Right lobe of liver (tissue), 6 donors: Measurements from ENCODE around the gene ANGPTL2. TPM values are rescaled to one million over a fixed set of nuclear protein-coding genes. Genes with fewer than 3 reads are reported as not detected.

ENCODE experiments used
- ATAC-seq, 4 donors: fragments of 200-7000 bp; cut with Tn5 transposase; one replicate each; pipeline ENCODE4 v1.9.1; 2020; ENCODE audit warnings: mild to moderate bottlenecking in 4 of 4, moderate library complexity in 4 of 4
- DNase-seq, 3 donors: peaks; one replicate each; pipeline ENCODE4 v3.0.0-alpha.2; 2020
- H3K27ac ChIP-seq, 3 donors: fragments of 200-600 bp; one replicate each; pipeline ENCODE4 v1.8.0; 2022
- H3K27me3 ChIP-seq, 2 donors: fragments of 200-600 bp; one replicate each; pipeline ENCODE4 v1.8.0; 2022
- H3K36me3 ChIP-seq, 4 donors: fragments of 200-600 bp; sonication (generic) in 1 of 4; one replicate each; pipeline versions ENCODE4 v1.5.1 to v1.8.0; 2017 to 2022; ENCODE audit warnings: control low read depth in 1 of 4
- H3K4me1 ChIP-seq, 4 donors: fragments of 200-600 bp; sonication (generic) in 1 of 4; one replicate each; pipeline versions ENCODE4 v1.5.1 to v1.8.0; 2017 to 2022; ENCODE audit warnings: control low read depth in 1 of 4
- H3K4me3 ChIP-seq, 3 donors: fragments of 200-600 bp; one replicate each; pipeline ENCODE4 v1.8.0; 2022
- H3K9me3 ChIP-seq, 4 donors: fragments of 200-600 bp; sonication (generic) in 1 of 4; one replicate each; pipeline versions ENCODE4 v1.5.1 to v1.8.0; 2017 to 2022; ENCODE audit warnings: control low read depth in 1 of 4
- POLR2A ChIP-seq: fragments of 450-650 bp; IDR thresholded peaks from one replicate; pipeline ENCODE4 v1.6.1; 2017; ENCODE audit warnings: antibody characterized with exemption, mild to moderate bottlenecking
- WGBS: methylation state at CpG from one replicate; pipeline ENCODE4 v1.1.6; 2018; ENCODE audit warnings: low coverage, low lambda C conversion rate; ENCODE audit not compliant: insufficient coverage; ENCODE audit errors: missing lambda C conversion rate; 5-methylcytosine and 5-hydroxymethylcytosine counted together
- intact Hi-C, 2 donors: fragments of 100-400 bp; cut with DNase I; formaldehyde crosslinking; loops; one replicate each; pipeline versions ENCODE4 v1.11.2 to v1.14.1; 2022
- total RNA-seq, 6 experiments: library from RNA; depleted of rRNA in 2 of 6; stranded (reverse); fragments of >200 nt in 2 of 6; fragmentation: NEBNext Ultra II Directional in 3 of 6; extraction: Animal tissue kit (Norgen Biotek cat#: 25700) in 3 of 6; gene quantifications; one replicate each; pipeline versions ENCODE4 v1.1.0 to v1.2.4, GENCODE V29; 2016 to 2023
- TF ChIP-seq, protein P1 (sequence below), 4 donors: fragments of 200-600 bp in 3 of 4; fragments of 450-650 bp in 1 of 4; IDR thresholded peaks; one replicate each; pipeline versions ENCODE4 v1.5.1 to v1.8.0; 2016 to 2022; ENCODE audit warnings: antibody characterized with exemption in 4 of 4, mild to moderate bottlenecking in 2 of 4
- donor health status: DM: no; HTN: yes; CAD: no.
- donor health status: DM: no; HTN: no; CAD: no.
- donor health status: DM: no; HTN: no; CAD: no.
- donor health status: DM: no; HTN: yes; CAD: no.
- donor health status: DM: no; HTN: yes; CAD: no.

Gene ANGPTL2
- total RNA-seq, 6 experiments from 2014 or later: 2.1 to 6.3 (median 3.0) TPM

- DNase-seq (peak in 1 of 3 donors; percentile 21), ATAC-seq (no peak)
- intact Hi-C loops: no loop called here
- no peaks in the 10 kb centered on the region for H3K36me3 ChIP-seq
- no peaks in the 10 kb centered on the region for H3K27me3 ChIP-seq
- 94% methylated on average over 7 of the region's 8 CpGs for WGBS
- H3K4me1 ChIP-seq: peaks cover 0 to 6% (median 0%) of the 10 kb centered on the region in 4 donors
- no peak overlapping the region for H3K4me3 ChIP-seq
- TF ChIP-seq, protein P1, sequence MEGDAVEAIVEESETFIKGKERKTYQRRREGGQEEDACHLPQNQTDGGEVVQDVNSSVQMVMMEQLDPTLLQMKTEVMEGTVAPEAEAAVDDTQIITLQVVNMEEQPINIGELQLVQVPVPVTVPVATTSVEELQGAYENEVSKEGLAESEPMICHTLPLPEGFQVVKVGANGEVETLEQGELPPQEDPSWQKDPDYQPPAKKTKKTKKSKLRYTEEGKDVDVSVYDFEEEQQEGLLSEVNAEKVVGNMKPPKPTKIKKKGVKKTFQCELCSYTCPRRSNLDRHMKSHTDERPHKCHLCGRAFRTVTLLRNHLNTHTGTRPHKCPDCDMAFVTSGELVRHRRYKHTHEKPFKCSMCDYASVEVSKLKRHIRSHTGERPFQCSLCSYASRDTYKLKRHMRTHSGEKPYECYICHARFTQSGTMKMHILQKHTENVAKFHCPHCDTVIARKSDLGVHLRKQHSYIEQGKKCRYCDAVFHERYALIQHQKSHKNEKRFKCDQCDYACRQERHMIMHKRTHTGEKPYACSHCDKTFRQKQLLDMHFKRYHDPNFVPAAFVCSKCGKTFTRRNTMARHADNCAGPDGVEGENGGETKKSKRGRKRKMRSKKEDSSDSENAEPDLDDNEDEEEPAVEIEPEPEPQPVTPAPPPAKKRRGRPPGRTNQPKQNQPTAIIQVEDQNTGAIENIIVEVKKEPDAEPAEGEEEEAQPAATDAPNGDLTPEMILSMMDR (IDR thresholded peaks at IDR 0.05): no peak
- no peak for TF ChIP-seq POLR2A
- no peaks in the 10 kb centered on the region for H3K9me3 ChIP-seq
- H3K27ac ChIP-seq: no peak overlapping the region
Measured at GRCh38 chr9:127143920-127144465, 21.6 kb upstream of the ANGPTL2 start.

- no peak for ATAC-seq
- no peaks in the 10 kb centered on the region for H3K9me3 ChIP-seq
- 55% methylated on average over 2 of the region's 2 CpGs for WGBS
- no peak for DNase-seq
- intact Hi-C loops: no loop called here
- no peaks in the 10 kb centered on the region for H3K36me3 ChIP-seq
- no peak overlapping the region for H3K4me3 ChIP-seq
- TF ChIP-seq POLR2A: no peak
- TF ChIP-seq, protein P1 (IDR thresholded peaks at IDR 0.05): no peak
- peaks cover 0 to 6% (median 0%) of the 10 kb centered on the region in 4 donors for H3K4me1 ChIP-seq
- no peaks in the 10 kb centered on the region for H3K27me3 ChIP-seq
- no peak overlapping the region for H3K27ac ChIP-seq
Measured at GRCh38 chr9:127142931-127143464, 20.6 kb upstream of the ANGPTL2 start.

DNA sequence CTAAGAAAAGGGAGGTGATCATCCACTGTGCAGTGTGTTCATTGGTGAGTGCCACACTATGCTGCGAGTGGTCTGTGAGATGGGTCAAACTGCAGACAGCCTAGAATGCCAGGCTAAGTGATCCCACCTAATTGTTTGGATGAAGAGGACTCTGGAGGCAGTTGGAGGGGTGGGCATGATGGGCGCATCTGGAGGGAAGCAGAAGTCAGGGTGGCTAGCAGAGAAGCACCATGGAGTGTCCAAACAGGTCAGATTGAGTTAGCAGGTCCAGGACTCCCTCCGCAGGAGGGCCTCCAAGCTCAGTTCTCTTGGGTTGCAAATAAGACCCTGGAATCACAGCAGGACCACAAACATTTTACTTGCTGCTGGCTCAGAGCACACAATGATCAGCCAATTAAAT, 19.9 kb upstream of the ANGPTL2 start:
- H3K27me3 ChIP-seq: no peaks in the 10 kb centered on the region
- intact Hi-C loops: no loop called here
- ATAC-seq: no peak
- no peaks in the 10 kb centered on the region for H3K9me3 ChIP-seq
- TF ChIP-seq POLR2A: no peak
- H3K4me1 ChIP-seq: peaks cover 0 to 6% (median 0%) of the 10 kb centered on the region in 4 donors
- no peak overlapping the region for H3K27ac ChIP-seq
- peak in 1 of 3 donors; percentile 28 for DNase-seq
- no peaks in the 10 kb centered on the region for H3K36me3 ChIP-seq
- no peak overlapping the region for H3K4me3 ChIP-seq
- no CpG with 5 or more reads among the region's 3 CpGs for WGBS

DNA sequence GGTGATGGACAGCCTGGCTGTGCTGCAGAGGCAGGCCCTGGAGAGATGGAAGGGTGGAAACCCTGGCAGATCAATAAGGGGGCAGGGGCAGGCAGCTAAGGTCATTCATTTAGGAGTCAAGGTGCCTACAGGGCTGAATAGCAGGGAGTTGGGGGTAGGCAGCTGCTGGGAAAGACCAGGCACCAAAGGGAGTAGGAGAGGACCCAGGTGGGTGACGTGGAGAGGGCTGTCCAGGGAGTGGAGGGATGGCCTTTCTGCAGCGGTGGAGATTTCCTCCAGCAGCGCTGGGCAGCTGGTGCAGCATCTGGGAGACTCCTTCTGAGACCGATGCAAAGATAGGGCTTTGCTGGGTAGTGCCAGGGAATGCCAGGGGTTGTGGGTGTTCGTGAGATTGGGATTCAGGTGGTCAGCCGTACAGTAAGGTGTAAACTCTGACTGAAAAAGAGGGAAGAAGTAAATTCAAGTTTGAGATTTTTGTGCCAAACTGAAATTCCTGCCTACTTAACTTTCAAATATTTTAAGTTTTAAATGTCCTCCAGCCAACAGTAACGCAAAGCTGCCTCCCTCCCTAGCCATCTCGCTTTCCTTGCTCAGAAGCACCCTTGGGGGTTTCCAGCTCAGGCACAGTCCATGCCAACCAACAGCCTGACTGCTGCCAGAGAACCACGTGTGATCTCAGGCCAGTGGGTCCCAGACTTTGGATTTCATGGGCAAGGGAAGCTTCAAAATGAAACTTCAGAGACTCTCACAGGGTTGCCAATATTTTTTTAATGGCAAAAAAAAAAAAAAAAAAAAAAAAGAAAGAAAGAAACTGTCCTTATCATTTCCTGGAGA, 18.6 kb upstream of the ANGPTL2 start:
- H3K9me3 ChIP-seq: no peaks in the 10 kb centered on the region
- H3K27me3 ChIP-seq: no peaks in the 10 kb centered on the region
- intact Hi-C loops: no loop called here
- no peaks in the 10 kb centered on the region for H3K36me3 ChIP-seq
- peaks cover 0 to 6% (median 0%) of the 10 kb centered on the region in 4 donors for H3K4me1 ChIP-seq
- 66% methylated on average over 7 of the region's 9 CpGs for WGBS
- peak; percentile 54 to 79 (median 74) for ATAC-seq
- peak in 1 of 3 donors; percentile 50 for DNase-seq
- H3K27ac ChIP-seq: no peak overlapping the region
- TF ChIP-seq, protein P1 (IDR thresholded peaks at IDR 0.05): no peak
- no peak for TF ChIP-seq POLR2A
- no peak overlapping the region for H3K4me3 ChIP-seq

DNA sequence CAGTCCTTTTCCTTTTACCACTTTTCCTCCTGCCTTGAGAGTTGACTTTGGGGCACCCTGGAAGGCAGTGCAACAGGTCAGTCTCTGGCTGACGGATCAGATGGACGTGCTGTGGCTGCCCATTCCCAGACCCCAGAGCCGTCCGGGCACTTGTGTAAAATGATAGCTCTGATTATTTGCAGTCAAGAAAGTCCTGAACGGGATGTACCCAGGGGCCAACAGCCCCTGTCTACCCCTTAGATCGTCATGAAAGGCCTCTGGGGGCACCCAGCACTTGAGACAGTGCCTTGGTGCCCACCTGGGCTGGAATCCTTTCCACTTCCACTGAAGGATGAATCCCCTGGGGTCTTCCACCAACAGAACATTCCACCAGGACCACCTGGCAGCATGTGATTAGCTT, 17.7 kb upstream of the ANGPTL2 start:
- TF ChIP-seq POLR2A: no peak
- TF ChIP-seq, protein P1 (IDR thresholded peaks at IDR 0.05): no peak
- Histone ChIP-seq H3K4me1 (peaks cover 0 to 6% (median 0%) of the 10 kb centered on the region in 4 donors), H3K9me3 (no peaks in the 10 kb centered on the region), H3K27ac (no peak overlapping the region), H3K27me3 (no peaks in the 10 kb centered on the region), H3K4me3 (no peak overlapping the region), H3K36me3 (no peaks in the 10 kb centered on the region)
- DNase-seq (no peak), ATAC-seq (no peak)
- intact Hi-C loops: no loop called here
- 80% methylated on average over 1 of the region's 6 CpGs for WGBS
